Sigmoid colon (tissue), 7 donors: ENCODE results near the gene EIF4G3. TPM values are rescaled to one million over a fixed set of nuclear protein-coding genes. Genes with fewer than 3 reads are reported as not detected.

Experiments used
- DNase-seq: peaks from one replicate; pipeline ENCODE4 v3.0.0-alpha.2; 2019
- H3K27ac ChIP-seq, 4 donors: fragments of 200-600 bp; sonication (generic); one replicate each; pipeline ENCODE4 v1.5.1; 2016 to 2019; ENCODE audit warnings: mild to moderate bottlenecking in 1 of 4
- H3K27me3 ChIP-seq, 3 donors: fragments of 200-600 bp; sonication (generic); one replicate each; pipeline ENCODE4 v1.5.1; 2019; ENCODE audit warnings: mild to moderate bottlenecking in 1 of 3
- H3K36me3 ChIP-seq, 4 donors: fragments of 200-600 bp; sonication (generic); one replicate each; pipeline ENCODE4 v1.5.1; 2016 to 2019
- H3K4me1 ChIP-seq, 4 donors: fragments of 200-600 bp; sonication (generic); one replicate each; pipeline ENCODE4 v1.5.1; 2017 to 2019
- H3K4me3 ChIP-seq, 4 donors: fragments of 200-600 bp; sonication (generic); one replicate each; pipeline ENCODE4 v1.5.1; 2017 to 2019; ENCODE audit warnings: mild to moderate bottlenecking in 2 of 4, moderate library complexity in 1 of 4
- H3K9me3 ChIP-seq, 4 donors: fragments of 200-600 bp in 3 of 4; sonication (generic) in 3 of 4; one replicate each; pipeline versions ENCODE4 v1.5.1 to v1.6.1; 2013 to 2019
- CTCF ChIP-seq, 4 experiments: fragments of 450-650 bp in 3 of 4; fragments of 200-600 bp in 1 of 4; IDR thresholded peaks; one replicate each; pipeline ENCODE4 v1.5.1; 2016 to 2019; ENCODE audit warnings: antibody characterized with exemption in 4 of 4, mild to moderate bottlenecking in 3 of 4, moderate library complexity in 2 of 4
- EP300 ChIP-seq, 4 donors: sonication (generic); formaldehyde crosslinking; IDR thresholded peaks; one replicate each; pipeline ENCODE4 v1.6.1; 2017; ENCODE audit warnings: antibody characterized with exemption in 4 of 4
- POLR2A ChIP-seq, 2 donors: fragments of 450-650 bp; IDR thresholded peaks; one replicate each; pipeline ENCODE4 v1.6.1; 2016; ENCODE audit warnings: antibody characterized with exemption in 2 of 2, mild to moderate bottlenecking in 2 of 2, moderate library complexity in 2 of 2
- POLR2AphosphoS5 ChIP-seq, 4 donors: sonication (generic); formaldehyde crosslinking; IDR thresholded peaks; one replicate each; pipeline ENCODE4 v1.6.1; 2017; ENCODE audit warnings: antibody characterized with exemption in 4 of 4
- WGBS, 2 donors: extraction: QIAGEN DNeasy Blood & Tissue Kit; methylation state at CpG; one replicate each; pipeline ENCODE4 v1.1.7; 2013; 5-methylcytosine and 5-hydroxymethylcytosine counted together
- intact Hi-C: fragments of 100-400 bp; cut with DNase I; formaldehyde crosslinking; loops from one replicate; pipeline ENCODE4 v1.15.1; 2023
- polyA plus RNA-seq, 3 donors: library from polyadenylated mRNA; stranded (reverse); fragments of 200-250 nt; gene quantifications; one replicate each; pipeline ENCODE4 v1.2.3, GENCODE V29; 2013
- total RNA-seq, 4 donors: library from RNA; depleted of rRNA; stranded (reverse); fragments of >200 nt; gene quantifications; one replicate each; pipeline ENCODE4 v1.1.0, GENCODE V29; 2016
- donor health status: healthy with polysubstance abuse.
- donor health status: Bipolar disorder and iron deficiency.
- donor health status: healthy.

The EIF4G3 gene
- total and polyA plus RNA-seq, 7 donors, result 13.4 to 65.9 (median 33.5) TPM

GRCh38 chr1:21013510-21013909, 163.2 kb downstream of the EIF4G3 start:
- intact Hi-C loops, result no loop called here
- no peaks in the 10 kb centered on the region for H3K36me3 ChIP-seq
- H3K27ac ChIP-seq, result peak overlapping the region in 3 of 4 donors; percentile 49 to 74 (median 54)
- no peak overlapping the region for H3K4me3 ChIP-seq
- H3K9me3 ChIP-seq, result no peaks in the 10 kb centered on the region
- no peaks in the 10 kb centered on the region for H3K27me3 ChIP-seq
- 68 to 86% methylated on average over 3 of the region's 3 CpGs for WGBS, 2 donors
- H3K4me1 ChIP-seq, result peaks cover 0 to 16% (median 11%) of the 10 kb centered on the region in 4 donors
- TF ChIP-seq POLR2AphosphoS5 (IDR thresholded peaks at IDR 0.05) (no peak), CTCF (IDR thresholded peaks at IDR 0.05) (no peak), EP300 (IDR thresholded peaks at IDR 0.05) (no peak), POLR2A (IDR thresholded peaks at IDR 0.05) (no peak)
- DNase-seq, result no peak

GRCh38 chr1:21012937-21013336, 163.8 kb downstream of the EIF4G3 start:
- Histone ChIP-seq H3K36me3 (no peaks in the 10 kb centered on the region), H3K27me3 (no peaks in the 10 kb centered on the region), H3K9me3 (no peaks in the 10 kb centered on the region), H3K27ac (peak overlapping the region in 3 of 4 donors; percentile 49 to 74 (median 54)), H3K4me1 (peaks cover 0 to 16% (median 8%) of the 10 kb centered on the region in 4 donors), H3K4me3 (peak overlapping the region in 2 of 4 donors; percentile 17 to 22)
- 78 to 94% methylated on average over 5 of the region's 5 CpGs for WGBS, 2 donors
- intact Hi-C loops, result no loop called here
- peak in 1 of 4 donors; percentile 8 for TF ChIP-seq POLR2AphosphoS5 (IDR thresholded peaks at IDR 0.05)
- TF ChIP-seq CTCF (IDR thresholded peaks at IDR 0.05), result no peak
- peak; percentile 71 for DNase-seq

- Histone ChIP-seq H3K27me3 (no peaks in the 10 kb centered on the region), H3K4me3 (no peak overlapping the region), H3K36me3 (no peaks in the 10 kb centered on the region), H3K27ac (no peak overlapping the region), H3K4me1 (peaks cover 0 to 19% (median 3%) of the 10 kb centered on the region in 4 donors), H3K9me3 (no peaks in the 10 kb centered on the region)
- no peak for DNase-seq
- WGBS, 2 donors, result 83 to 95% methylated on average over 1 of the region's 1 CpG
- TF ChIP-seq POLR2AphosphoS5 (IDR thresholded peaks at IDR 0.05) (no peak), CTCF (IDR thresholded peaks at IDR 0.05) (no peak), POLR2A (IDR thresholded peaks at IDR 0.05) (no peak), EP300 (IDR thresholded peaks at IDR 0.05) (no peak)
- intact Hi-C loops, result no loop called here
Observed at GRCh38 chr1:21007876-21008275, 168.8 kb downstream of the EIF4G3 start.

- DNase-seq, result no peak
- TF ChIP-seq EP300 (IDR thresholded peaks at IDR 0.05) (no peak), POLR2A (IDR thresholded peaks at IDR 0.05) (no peak), CTCF (IDR thresholded peaks at IDR 0.05) (no peak), POLR2AphosphoS5 (IDR thresholded peaks at IDR 0.05) (no peak)
- Histone ChIP-seq H3K4me1 (peaks cover 0 to 28% (median 16%) of the 10 kb centered on the region in 4 donors), H3K9me3 (no peaks in the 10 kb centered on the region), H3K27ac (no peak overlapping the region), H3K4me3 (no peak overlapping the region), H3K27me3 (no peaks in the 10 kb centered on the region), H3K36me3 (no peaks in the 10 kb centered on the region)
- intact Hi-C loops, result no loop called here
- 65 to 82% methylated on average over 4 of the region's 4 CpGs for WGBS, 2 donors
Observed at GRCh38 chr1:21005466-21006239, 171.0 kb downstream of the EIF4G3 start.
